Subcutaneous abdominal adipose tissue (tissue), 5 donors: ENCODE data around the gene ELL2.
"Not testable (repeated sequence)": the region's sequence is repeated elsewhere in the genome, so short reads cannot be mapped to it uniquely, and the experiment has no call there.

Experiments
- H3K27ac ChIP-seq: one replicate; pipeline ENCODE4 v1.7.0; 2013; ENCODE audit warnings: low read depth, mild to moderate bottlenecking, inconsistent platforms, low read length, moderate library complexity
- H3K27me3 ChIP-seq, 5 donors: one replicate each; pipeline ENCODE4 v1.7.0; 2013; ENCODE audit warnings: low read length in 5 of 5, inconsistent platforms in 1 of 5; ENCODE audit not compliant: control insufficient read depth in 5 of 5, insufficient read depth in 4 of 5
- H3K36me3 ChIP-seq, 5 donors: one replicate each; pipeline ENCODE4 v1.7.0; 2013; ENCODE audit warnings: low read length in 5 of 5; ENCODE audit not compliant: control insufficient read depth in 5 of 5, insufficient read depth in 5 of 5
- H3K4me1 ChIP-seq, 5 donors: one replicate each; pipeline ENCODE4 v1.7.0; 2013; ENCODE audit warnings: low read length in 5 of 5, mild to moderate bottlenecking in 3 of 5, moderate library complexity in 1 of 5; ENCODE audit not compliant: control insufficient read depth in 5 of 5, insufficient read depth in 5 of 5
- H3K4me3 ChIP-seq, 5 donors: one replicate each; pipeline ENCODE4 v1.7.0; 2013; ENCODE audit warnings: low read length in 5 of 5, low read depth in 1 of 5
- H3K9ac ChIP-seq, 5 donors: one replicate each; pipeline ENCODE4 v1.7.0; 2013; ENCODE audit warnings: low read length in 5 of 5, mild to moderate bottlenecking in 4 of 5, moderate library complexity in 3 of 5
- H3K9me3 ChIP-seq, 5 donors: one replicate each; pipeline ENCODE4 v1.7.0; 2013; ENCODE audit warnings: low read length in 5 of 5; ENCODE audit not compliant: control insufficient read depth in 5 of 5
- donor health status: healthy.
- donor health status: healthy.
- donor health status: healthy.
- donor health status: healthy.
- donor health status: healthy.

ELL2 gene

DNA sequence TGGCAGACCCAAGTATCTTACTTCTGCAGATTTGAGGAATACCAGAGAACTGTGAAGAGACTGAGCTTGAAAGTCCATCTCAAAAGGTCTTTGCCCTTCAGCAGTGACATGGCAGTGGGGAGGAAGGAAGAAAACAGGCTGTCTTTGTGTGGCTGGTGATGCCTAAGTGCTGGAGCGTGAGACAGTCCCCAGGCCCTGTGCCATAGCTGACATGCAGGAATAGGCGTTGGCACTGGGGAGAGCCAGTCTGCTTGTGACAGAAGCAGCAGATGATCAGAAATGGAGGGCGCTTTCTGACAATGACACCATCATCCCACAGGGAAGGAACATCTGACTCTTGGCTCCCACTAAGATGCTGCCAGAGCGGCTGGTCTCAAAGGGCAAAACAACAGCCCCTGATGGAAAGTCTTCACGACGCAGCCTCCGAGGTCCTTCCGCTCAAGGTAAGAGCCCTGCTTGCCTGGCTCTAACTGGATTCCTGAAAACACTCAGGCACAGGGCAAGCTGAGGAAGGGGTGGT, 123.6 kb downstream of the ELL2 start:
- Histone ChIP-seq H3K4me3 (no peak overlapping the region), H3K4me1 (peaks cover 5 to 46% (median 43%) of the 10 kb centered on the region in 5 donors), H3K9me3 (no peaks in the 10 kb centered on the region), H3K27ac (no peak overlapping the region), H3K9ac (no peak overlapping the region), H3K27me3 (no peaks in the 10 kb centered on the region), H3K36me3 (no peaks in the 10 kb centered on the region)

DNA sequence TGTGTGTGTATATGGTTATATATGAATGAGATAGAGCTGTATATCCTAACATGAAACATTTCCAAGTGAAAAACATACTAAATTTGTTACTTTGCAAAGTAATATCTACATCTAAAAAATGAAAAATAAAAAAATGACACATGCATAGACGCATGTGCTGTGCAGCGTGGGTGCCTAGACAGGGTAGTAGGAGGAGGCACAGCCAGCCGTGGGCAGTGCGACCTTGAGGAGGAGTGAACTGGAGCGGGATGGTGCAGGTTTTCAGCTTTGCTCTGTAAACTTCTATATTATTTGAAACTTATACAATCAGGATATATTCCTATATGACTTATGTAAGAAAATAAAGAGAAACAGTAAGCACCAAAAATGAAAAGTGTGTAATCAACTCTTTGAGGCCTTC, 124.2 kb downstream of the ELL2 start:
- no peak overlapping the region for H3K27ac ChIP-seq

DNA sequence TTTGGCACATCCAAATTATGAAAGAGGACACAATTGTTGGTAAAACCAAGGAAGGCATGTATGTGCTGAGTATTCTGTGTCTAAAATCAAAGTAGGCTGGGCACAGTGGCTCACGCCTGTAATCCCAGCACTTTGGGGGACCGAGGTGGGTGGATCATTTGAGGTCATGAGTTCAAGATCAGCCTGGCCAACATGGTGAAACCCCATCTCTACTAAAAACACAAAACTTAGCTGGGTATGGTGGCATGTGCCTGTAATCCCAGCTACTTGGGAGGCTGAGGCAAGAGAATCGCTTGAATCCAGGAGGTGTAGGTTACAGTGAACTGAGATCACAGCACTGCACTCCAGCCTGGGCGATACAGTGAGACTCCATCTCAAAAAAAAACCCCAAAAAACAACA, 124.7 kb downstream of the ELL2 start:
- Histone ChIP-seq H3K27ac (peak overlapping the region; percentile 75), H3K9ac (peak overlapping the region in 1 of 5 donors; percentile 60), H3K4me1 (peaks cover 0 to 35% (median 32%) of the 10 kb centered on the region in 5 donors)
- H3K4me3 ChIP-seq, H3K27me3 ChIP-seq, H3K9me3 ChIP-seq, H3K36me3 ChIP-seq: not testable (repeated sequence)

More for the DNA sequence above, 124.2 kb downstream of the ELL2 start:
- Histone ChIP-seq H3K4me3 (no peak overlapping the region), H3K4me1 (peaks cover 5 to 41% (median 38%) of the 10 kb centered on the region in 5 donors), H3K9ac (no peak overlapping the region), H3K36me3 (no peaks in the 10 kb centered on the region), H3K27me3 (no peaks in the 10 kb centered on the region), H3K9me3 (no peaks in the 10 kb centered on the region)

DNA sequence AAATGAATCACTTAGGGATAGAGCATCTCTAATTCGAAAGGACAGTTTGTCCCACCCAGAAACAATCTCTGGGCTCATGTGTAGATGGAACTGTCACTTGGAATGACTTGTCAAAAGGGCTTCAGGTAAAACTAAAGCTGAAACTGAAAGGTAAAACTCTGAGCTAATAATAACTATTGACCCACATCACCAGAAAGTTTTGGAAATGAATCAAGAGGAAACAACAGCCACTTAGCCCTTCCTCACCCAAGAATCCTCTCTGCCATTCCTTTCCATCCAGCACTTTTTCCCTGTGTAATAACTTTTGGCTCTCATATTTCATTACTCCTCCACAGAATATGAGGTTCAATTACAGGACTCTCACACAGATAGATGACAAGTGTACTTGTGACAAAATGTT, 125.1 kb downstream of the ELL2 start:
- Histone ChIP-seq H3K27ac (peak overlapping the region; percentile 75), H3K36me3 (no peaks in the 10 kb centered on the region), H3K4me1 (peaks cover 0 to 32% (median 28%) of the 10 kb centered on the region in 5 donors), H3K9me3 (no peaks in the 10 kb centered on the region), H3K9ac (peak overlapping the region in 1 of 5 donors; percentile 60), H3K27me3 (no peaks in the 10 kb centered on the region), H3K4me3 (no peak overlapping the region)

DNA sequence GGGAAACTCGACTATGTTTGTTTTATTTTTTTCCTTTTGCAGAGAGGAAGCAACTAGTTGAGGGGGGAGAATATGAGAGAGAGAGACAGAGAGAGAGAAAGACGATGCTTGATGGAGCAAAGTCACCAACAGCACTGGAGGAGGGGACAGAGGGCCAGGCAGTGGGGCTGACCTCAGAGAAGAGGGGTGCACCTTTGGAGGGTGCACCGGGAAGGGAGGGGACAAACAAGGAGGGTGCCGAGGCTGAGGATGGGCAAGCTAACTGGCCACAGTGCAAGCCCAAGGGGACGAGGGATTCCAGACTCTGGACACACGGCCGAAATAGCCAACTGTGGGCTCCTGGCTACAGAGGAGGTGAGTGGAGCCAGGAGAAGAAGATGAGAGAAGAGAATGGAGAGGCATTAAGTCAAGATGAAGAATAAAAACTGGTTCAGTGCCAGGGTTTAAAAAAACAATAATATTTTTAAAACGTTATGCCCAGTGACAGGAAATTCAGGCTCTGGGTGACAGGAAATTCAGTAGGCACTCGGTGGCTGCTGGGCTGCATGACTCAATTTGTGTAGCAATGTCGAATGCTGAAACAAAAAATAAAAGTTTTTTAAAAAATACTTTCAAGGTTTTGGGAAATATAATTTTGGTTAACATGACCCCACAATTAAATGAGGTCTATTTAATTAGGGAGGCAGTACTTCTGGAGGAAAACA, 125.8 kb downstream of the ELL2 start:
- H3K9ac ChIP-seq = peak overlapping the region in 4 of 5 donors; percentile 2 to 75 (median 66)
- no peaks in the 10 kb centered on the region for H3K36me3 ChIP-seq
- H3K27ac ChIP-seq = peak overlapping the region; percentile 75
- no peaks in the 10 kb centered on the region for H3K27me3 ChIP-seq
- peaks cover 0 to 27% (median 21%) of the 10 kb centered on the region in 5 donors for H3K4me1 ChIP-seq
- no peaks in the 10 kb centered on the region for H3K9me3 ChIP-seq
- peak overlapping the region; percentile 58 to 78 (median 70) for H3K4me3 ChIP-seq
